Panc1 (cell line): ENCODE measurements around the gene IL17B. TPM values are rescaled to one million over a fixed set of nuclear protein-coding genes. Genes with fewer than 3 reads are reported as not detected.

ENCODE experiments used
- ATAC-seq: fragments of 200-7000 bp; cut with Tn5 transposase; 2 replicates; pipeline ENCODE4 v1.9.1; 2020; ENCODE audit warnings: mild to moderate bottlenecking, moderate library complexity
- BruUV-seq: library from RNA; stranded (reverse); fragments of 400-500 nt; replicated peaks from 2 replicates; lab custom pipeline; 2021; lab: Mats Ljungman, UMichigan
- CTCF ChIA-PET: fragments of 300-600 bp; sonication (Branson Sonifier 250); formaldehyde crosslinking; loops from one replicate; lab custom pipeline; 2022; ENCODE audit warnings: antibody characterized with exemption; lab: Charles Lee
- POLR2A ChIA-PET: fragments of 300-600 bp; sonication (Branson Sonifier 250); formaldehyde crosslinking; loops from one replicate; lab custom pipeline; 2022; ENCODE audit warnings: antibody characterized with exemption; lab: Charles Lee
- DNase-seq: peaks from one replicate; pipeline ENCODE4 v3.0.0-alpha.2; 2010; ENCODE audit warnings: low read depth, low spot score
- H3K27ac ChIP-seq: 2 replicates; pipeline ENCODE4 v1.5.1; 2011; ENCODE audit warnings: mild to moderate bottlenecking, low read length, inconsistent platforms
- H3K27me3 ChIP-seq: fragments of 200-500 bp; sonication (Bioruptor generic); 2 replicates; pipeline ENCODE4 v1.6.0; 2014; ENCODE audit warnings: low read length, inconsistent platforms; ENCODE audit not compliant: control insufficient read depth, insufficient read depth
- H3K36me3 ChIP-seq: fragments of 200-500 bp; sonication (Bioruptor generic); 2 replicates; pipeline ENCODE4 v1.5.1; 2014; ENCODE audit warnings: inconsistent platforms, mild to moderate bottlenecking, low read length, moderate library complexity; ENCODE audit not compliant: control insufficient read depth, insufficient read depth
- H3K4me1 ChIP-seq: 2 replicates; pipeline ENCODE4 v1.5.1; 2011; ENCODE audit warnings: inconsistent platforms, mild to moderate bottlenecking, low read length, moderate library complexity; ENCODE audit not compliant: control insufficient read depth, insufficient read depth
- H3K4me3 ChIP-seq, 2 experiments: 2 replicates each; pipeline ENCODE4 v1.5.1; 2011 to 2012; ENCODE audit warnings: low read depth in 2 of 2, low read length in 2 of 2, mild to moderate bottlenecking in 2 of 2, inconsistent platforms in 1 of 2, moderate library complexity in 1 of 2
- H3K9me3 ChIP-seq: fragments of 200-500 bp; sonication (Bioruptor generic); 2 replicates; pipeline ENCODE4 v1.5.1; 2014; ENCODE audit warnings: low read depth, mild to moderate bottlenecking, inconsistent platforms, low read length, moderate library complexity; ENCODE audit not compliant: control insufficient read depth, insufficient read depth
- CTCF ChIP-seq: fragments of 450-650 bp; IDR thresholded peaks from 2 replicates; pipeline ENCODE4 v1.5.1; 2017; ENCODE audit warnings: mild to moderate bottlenecking
- POLR2AphosphoS5 ChIP-seq: IDR thresholded peaks from 2 replicates; pipeline ENCODE4 v1.6.1; 2012; ENCODE audit warnings: mild to moderate bottlenecking, low read depth, low read length, moderate library complexity
- REST ChIP-seq, 2 experiments: IDR thresholded peaks; 2 replicates each; pipeline ENCODE4 v1.6.1; 2011 to 2012; ENCODE audit warnings: low read depth in 2 of 2, control low read depth in 1 of 2, low read length in 1 of 2, mild to moderate bottlenecking in 1 of 2, moderate library complexity in 1 of 2; ENCODE audit not compliant: insufficient read depth in 1 of 2
- SIN3A ChIP-seq: IDR thresholded peaks from 2 replicates; pipeline ENCODE4 v1.6.1; 2012; ENCODE audit warnings: low read depth, mild to moderate bottlenecking, low read length, moderate library complexity, borderline replicate concordance; ENCODE audit not compliant: insufficient read depth
- TCF7L2 ChIP-seq: IDR thresholded peaks from 2 replicates; pipeline ENCODE4 v1.6.1; 2011; ENCODE audit warnings: mild to moderate bottlenecking, low read depth, low read length, inconsistent platforms
- in situ Hi-C: cut with HindIII; loops from 2 replicates; pipeline ENCODE4 v1.10.0; 2016; ENCODE audit warnings: low sequenced_read_pairs, low pct_unique_long_range_greater_than_20kb
- intact Hi-C: fragments of 100-400 bp; cut with micrococcal nuclease; formaldehyde crosslinking; loops from one replicate; pipeline ENCODE4 v1.10.0; 2022; ENCODE audit not compliant: unreplicated experiment
- total RNA-seq: library from RNA; stranded (reverse); gene quantifications from one replicate; pipeline ENCODE4 v1.2.1, GENCODE V29; 2021; ENCODE audit not compliant: unreplicated experiment

Gene IL17B
- total RNA-seq, 1 experiment from 2014 or later: not detected

- CTCF ChIA-PET: no interaction called here
- POLR2A ChIA-PET: no interaction called here
- H3K36me3 ChIP-seq: no peaks in the 10 kb centered on the region; the same call in 1 of the 2 replicates
- intact Hi-C loops (no loop called here), in situ Hi-C loops (no loop called here)
- ATAC-seq (no peak), DNase-seq (no peak)
- no peak for TF ChIP-seq SIN3A
- no peak for TF ChIP-seq POLR2AphosphoS5
- TF ChIP-seq CTCF: no peak
- TF ChIP-seq REST (IDR thresholded peaks at IDR 0.05; ENCODE audit: insufficient read depth in 1 of 2, low read depth in 2 of 2, low read length in 1 of 2): no peak
- no peak for TF ChIP-seq TCF7L2
- BruUV-seq: no TSS peak
- no peak overlapping the region for H3K27ac ChIP-seq
- H3K9me3 ChIP-seq: no peaks in the 10 kb centered on the region
- H3K27me3 ChIP-seq: no peaks in the 10 kb centered on the region
- H3K4me3 ChIP-seq: no peak overlapping the region
- no peaks in the 10 kb centered on the region; the same call in 1 of the 2 replicates for H3K4me1 ChIP-seq
Observed at GRCh38 chr5:149340920-149341319, 38.2 kb downstream of the IL17B start.

- CTCF ChIA-PET: no interaction called here
- BruUV-seq: no TSS peak
- Histone ChIP-seq H3K4me1 (no peaks in the 10 kb centered on the region), H3K27me3 (no peaks in the 10 kb centered on the region), H3K36me3 (no peaks in the 10 kb centered on the region), H3K4me3 (no peak overlapping the region), H3K9me3 (no peaks in the 10 kb centered on the region), H3K27ac (no peak overlapping the region)
- POLR2A ChIA-PET: interaction anchor here (0.6 kb wide), 2 partner anchors 8 to 146 kb away, joined by 3 to 4 read pairs; no protein-coding TSS in a partner anchor
- ATAC-seq (no peak), DNase-seq (no peak)
- intact Hi-C loops: no loop called here
- in situ Hi-C loops: no loop called here
- TF ChIP-seq POLR2AphosphoS5: no peak
- no peak for TF ChIP-seq TCF7L2
Observed at GRCh38 chr5:149338364-149338763, 40.7 kb downstream of the IL17B start.

- H3K27ac ChIP-seq: no peak overlapping the region
- intact Hi-C loops: no loop called here
- POLR2A ChIA-PET: no interaction called here
Observed at GRCh38 chr5:149337736-149338135, 41.4 kb downstream of the IL17B start.

More at GRCh38 chr5:149337736-149338135, 41.4 kb downstream of the IL17B start:
- BruUV-seq: no TSS peak
- Histone ChIP-seq H3K36me3 (no peaks in the 10 kb centered on the region), H3K27me3 (no peaks in the 10 kb centered on the region), H3K4me1 (no peaks in the 10 kb centered on the region), H3K4me3 (no peak overlapping the region), H3K9me3 (no peaks in the 10 kb centered on the region)
- no peak for TF ChIP-seq REST (IDR thresholded peaks at IDR 0.05; ENCODE audit: insufficient read depth in 1 of 2, low read depth in 2 of 2, low read length in 1 of 2)
- TF ChIP-seq TCF7L2: no peak
- no peak for TF ChIP-seq CTCF
- TF ChIP-seq POLR2AphosphoS5: no peak
- no peak for TF ChIP-seq SIN3A
- CTCF ChIA-PET: no interaction called here
- DNase-seq (no peak), ATAC-seq (no peak)
- in situ Hi-C loops: no loop called here
